NOMO-1 treated with DMSO at 0.1 percent for 48 hours (cell line): ENCODE results near the gene VTI1A.
"Not testable (repeated sequence)": the region's sequence is repeated elsewhere in the genome, so short reads cannot be mapped to it uniquely, and the experiment has no call there.

Source experiments
- DNase-seq: peaks from one replicate; lab custom pipeline; 2025; ENCODE audit not compliant: unreplicated experiment; lab: John Stamatoyannopoulos, UW

VTI1A gene

DNA sequence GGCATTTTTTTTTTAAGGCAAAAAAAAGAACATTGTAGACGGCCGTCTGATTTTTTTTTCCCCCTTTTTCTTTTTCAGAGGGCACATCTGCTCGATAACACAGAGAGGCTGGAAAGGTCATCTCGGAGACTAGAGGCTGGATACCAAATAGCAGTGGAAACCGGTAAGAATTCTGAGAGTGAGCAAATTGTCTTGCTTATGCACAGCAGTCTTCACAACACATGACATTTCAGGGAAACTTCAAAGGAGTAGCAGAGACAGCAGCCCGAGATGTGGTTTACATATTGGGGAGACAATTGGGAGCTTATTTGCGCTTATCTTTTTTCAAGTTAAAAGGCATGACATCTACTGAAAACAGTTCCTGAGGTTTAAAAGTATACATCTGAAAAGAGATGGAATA lies 91.2 kb downstream of the VTI1A start:
- DNase-seq: no peak

DNA sequence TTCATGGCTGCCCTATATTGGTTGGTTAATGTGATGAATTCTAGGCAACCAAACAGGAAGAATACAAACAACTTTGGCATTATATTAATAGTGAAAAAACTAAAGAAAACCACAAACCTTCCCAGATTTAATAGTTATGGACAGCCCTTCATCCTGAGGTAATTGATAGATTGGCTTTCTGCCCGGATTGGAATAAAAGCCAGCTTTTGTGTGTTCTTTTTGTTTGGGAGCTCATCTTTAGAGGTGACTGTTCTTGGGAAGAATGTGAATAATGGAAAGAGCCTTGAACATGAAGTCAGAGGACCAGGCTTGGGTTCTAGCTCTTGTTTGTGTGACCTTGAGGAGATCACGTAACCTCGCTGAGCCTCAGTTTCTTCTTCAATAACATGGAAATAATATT lies 92.3 kb downstream of the VTI1A start:
- DNase-seq: no peak

DNA sequence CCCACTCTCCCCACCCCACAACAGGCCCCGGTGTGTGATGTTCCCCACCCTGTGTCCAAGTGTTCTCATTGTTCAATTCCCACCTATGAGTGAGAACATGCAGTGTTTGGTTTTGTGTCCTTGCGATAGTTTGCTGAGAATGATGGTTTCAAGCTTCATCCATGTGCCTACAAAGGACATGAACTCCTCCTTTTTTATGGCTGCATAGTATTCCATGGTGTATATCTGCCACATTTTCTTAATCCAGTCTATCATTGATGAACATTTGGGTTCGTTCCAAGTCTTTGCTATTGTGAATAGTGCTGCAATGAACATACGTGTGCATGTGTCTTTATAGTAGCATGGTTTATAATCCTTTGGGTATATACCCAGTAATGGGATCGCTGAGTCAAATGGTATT lies 95.8 kb downstream of the VTI1A start:
- DNase-seq: not testable (repeated sequence)

DNA sequence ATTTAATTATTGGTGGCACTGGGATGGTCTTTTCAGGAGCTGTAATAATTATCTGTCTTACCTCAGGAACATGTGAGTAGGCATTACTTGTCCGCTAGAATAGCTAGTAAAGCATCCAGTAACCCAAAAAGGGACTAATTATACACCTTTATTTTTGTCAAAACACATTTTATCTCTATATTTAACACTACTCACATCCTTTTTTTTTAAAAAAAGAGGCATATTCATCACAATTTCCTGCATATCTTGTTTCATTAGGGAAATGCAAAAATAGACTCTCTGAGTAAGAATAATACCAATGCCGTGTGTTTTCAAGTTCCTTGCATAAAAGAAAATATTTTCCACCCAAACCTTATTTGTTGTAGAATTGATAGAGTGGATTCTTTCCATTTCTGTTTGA lies 99.5 kb downstream of the VTI1A start:
- no peak for DNase-seq

DNA sequence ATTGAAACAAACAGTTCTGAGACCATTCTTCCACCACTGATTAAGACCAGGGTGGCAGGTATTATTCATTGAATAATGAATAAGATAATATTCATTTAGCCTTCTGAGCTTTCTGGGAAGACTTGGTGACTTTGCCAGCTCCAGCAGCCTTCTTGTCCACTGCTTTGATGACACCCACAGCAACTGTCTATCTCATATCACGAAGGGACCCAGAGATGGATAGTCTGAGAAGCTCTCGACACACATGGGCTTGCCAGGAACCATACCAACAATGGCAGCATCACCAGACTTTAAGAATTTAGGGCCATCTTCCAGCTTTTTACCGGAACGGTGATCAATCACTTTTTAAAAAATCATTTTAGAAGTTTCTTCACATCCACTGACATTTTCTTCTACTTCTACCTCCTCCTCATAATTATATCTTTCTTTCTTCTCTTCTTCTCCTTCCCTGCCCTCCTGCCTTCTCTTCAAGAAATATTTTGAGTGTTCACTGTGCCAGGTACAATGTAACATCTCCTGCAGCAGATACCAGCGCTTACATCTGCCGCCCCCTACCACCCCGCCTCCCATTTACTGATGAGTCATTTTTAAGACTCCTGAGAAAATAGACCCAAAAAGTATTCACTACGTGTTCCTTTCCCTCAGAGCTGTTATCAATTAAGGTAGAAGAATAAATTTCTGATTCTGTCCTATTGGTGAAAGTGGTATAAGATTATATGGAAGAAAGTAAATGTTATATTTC lies 101.7 kb downstream of the VTI1A start:
- no peak for DNase-seq

DNA sequence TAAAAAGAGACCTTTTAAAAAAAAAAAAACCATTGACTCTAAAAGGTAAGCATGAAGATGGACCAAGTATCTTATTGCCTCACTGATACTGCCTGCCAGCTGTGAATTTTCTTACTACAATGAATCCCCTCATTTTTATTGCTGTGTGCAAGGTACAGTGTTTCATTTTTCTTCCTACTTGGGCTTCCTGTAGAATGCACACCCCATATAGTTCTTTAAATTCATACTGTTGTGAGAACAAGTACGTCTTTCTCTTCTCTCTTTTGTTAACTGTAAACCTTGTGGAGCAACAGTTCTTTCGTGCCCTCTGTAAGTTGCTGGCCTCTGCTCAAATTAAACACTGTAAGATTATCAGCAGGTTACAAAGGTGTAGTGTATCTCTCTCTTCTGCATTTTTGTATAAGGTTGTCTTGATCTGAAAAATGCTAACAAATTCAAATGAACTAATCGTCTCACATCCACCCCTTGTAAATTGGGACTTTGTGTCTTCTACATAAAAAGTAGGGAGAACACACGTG lies 105.6 kb downstream of the VTI1A start:
- DNase-seq: no peak

DNA sequence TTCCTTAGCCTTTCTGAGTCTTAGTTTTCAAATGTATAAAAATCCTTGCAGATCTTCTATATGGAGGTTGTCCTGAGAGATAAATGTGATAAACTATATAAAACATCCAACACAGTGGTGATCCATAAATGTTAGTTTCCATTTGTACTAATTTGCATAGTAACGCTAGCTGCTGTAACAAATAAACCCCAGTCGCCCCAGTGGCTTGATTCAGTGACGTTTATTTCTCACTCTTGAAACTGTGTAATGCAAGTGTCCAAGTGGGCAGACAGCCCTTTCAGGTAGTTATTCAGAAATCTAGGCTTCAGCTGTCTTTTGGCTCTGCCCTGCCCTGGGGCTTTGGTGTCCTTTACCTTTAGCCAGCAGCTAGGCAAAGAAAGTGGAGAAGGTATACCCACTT lies 106.3 kb downstream of the VTI1A start:
- DNase-seq: no peak

DNA sequence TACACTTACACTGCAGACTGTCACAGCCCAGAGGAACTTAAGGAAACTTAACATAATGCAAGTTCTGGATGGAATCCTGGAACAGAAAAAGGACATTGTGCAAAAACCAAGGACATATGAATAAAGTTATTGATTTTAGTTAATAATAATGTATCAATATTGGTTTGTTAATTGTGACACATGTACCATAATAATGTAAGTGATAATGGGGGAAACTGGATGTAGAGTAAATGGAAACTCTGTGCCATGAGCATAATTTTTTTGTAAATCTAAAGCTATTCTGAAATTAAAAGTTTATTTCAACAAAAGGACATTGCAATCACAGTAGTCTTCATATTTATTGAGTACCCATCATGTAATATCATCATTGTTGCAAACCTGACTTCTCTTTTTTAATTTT lies 107.2 kb downstream of the VTI1A start:
- no peak for DNase-seq

DNA sequence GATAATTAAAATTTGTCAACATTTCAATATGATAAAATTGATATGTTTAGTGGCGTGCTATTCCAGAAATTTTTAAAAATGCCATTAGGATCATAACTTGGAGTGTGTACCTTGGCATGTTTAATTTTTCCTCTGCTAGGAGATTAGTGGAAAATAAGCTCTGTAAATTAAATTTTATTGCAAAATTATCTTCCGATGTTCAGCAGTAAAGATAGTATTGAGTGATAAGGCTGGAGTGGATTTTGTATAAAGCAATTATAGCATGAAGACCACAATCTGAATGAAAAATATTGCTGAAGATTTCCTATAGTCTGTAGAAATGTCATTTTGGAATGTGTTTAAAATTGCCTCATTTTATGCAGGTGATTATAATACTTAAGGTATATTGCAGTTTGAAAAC lies 110.2 kb downstream of the VTI1A start:
- no peak for DNase-seq

DNA sequence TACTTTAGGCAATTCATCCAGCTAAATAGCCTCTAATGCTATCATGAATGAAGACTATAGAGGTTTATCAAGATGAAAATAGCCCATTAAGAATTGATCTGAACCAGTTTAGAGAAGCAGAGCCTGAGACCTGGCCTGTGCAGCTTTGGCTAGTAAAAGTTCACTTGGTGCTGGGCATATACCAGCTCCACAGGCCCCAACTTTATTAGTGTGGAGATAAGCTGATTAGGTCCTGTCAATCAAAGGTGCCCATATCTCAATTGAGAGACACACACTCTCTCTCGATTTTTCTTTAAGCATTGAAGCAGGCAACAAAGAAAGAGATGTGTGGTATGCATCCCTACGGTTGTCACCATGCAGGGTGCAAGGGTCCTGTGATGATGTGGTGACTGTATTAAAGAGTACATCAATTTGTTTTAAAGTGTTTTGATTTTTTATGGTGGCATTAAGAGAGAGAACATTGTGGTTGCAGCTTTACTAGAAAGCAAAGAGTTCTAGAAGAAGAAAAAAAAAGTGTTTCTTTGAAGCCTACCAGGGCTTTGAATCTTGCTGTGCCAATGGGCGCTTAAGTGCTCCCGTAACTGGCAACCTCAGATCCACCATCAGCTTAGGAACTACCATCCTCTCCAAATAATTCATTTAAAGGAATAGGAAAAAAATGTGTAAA lies 111.6 kb downstream of the VTI1A start:
- DNase-seq: no peak

DNA sequence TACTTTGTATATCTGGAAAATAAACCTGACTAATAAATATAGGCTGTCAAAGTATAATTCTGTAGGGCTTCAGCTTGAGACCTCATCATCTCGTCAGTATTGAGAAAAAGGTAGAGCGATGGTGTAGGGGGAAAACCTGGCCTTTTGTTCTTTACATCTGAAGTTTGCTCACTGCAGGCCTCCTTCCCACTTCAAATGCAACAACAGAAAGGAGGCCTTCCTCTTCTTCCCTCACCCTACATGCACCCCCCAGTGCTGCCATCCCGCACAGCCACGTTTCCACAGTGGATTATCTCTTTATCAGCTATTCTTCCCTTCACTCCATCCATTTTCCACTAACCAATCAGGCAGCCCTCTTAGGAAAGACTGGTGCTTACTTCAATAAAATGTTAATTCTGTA lies 112.3 kb downstream of the VTI1A start:
- DNase-seq: no peak

DNA sequence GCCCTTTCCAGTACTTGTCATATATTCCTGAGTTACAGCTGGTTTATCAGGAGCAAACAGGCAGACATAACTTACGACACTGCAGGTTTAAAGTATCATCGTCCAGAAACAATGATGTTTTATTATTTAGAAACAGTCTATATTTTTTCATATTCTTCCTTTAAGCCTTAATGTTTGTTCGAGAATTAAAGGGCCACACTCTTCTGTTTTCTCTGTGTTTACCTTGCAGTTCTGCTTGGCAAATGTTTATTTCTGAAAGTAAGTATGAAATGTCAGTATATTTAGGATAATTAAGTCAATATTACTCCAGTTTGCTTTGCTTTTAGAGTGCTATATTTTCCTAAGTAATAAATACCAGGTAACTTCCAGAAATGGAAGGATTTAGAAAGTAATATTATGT lies 115.1 kb downstream of the VTI1A start:
- DNase-seq: no peak

DNA sequence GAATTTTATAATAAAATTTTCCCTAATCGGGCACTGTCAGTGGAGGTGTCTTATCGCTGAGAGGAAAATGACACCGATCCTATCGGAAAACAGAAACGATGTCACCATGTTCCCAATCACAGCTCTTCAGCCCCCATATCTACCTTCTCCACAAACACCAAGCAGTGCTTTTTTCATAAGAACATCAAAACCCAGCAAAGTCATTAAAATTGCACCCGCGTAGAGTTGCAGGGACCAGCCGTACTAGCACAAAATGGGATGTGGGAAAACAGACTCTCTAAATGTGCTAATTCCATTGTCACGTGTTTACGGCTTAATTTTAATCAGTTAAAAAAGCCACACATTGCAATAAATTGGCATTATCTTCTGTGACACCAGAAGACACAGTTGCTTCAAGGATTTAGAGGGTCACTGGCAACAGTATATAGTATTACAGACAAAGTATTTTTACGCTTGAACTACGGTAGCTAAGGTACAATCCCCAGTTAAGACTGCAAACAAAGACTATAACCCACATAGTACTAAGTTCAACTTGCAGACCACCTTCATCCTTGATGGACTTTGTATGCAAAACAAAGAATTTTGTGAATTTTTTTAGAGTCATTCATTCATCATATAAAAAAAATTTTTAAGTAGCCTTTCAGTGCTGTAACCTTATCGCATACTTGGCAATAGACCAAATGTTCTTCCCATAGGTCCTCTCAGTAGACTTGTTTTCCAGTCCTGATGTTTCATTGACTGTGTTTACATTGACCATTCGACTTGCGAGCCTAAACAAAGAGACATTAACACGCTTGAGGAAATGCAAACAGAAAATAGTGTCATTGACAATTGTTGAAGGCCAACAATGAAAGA lies 116.0 kb downstream of the VTI1A start:
- no peak for DNase-seq

DNA sequence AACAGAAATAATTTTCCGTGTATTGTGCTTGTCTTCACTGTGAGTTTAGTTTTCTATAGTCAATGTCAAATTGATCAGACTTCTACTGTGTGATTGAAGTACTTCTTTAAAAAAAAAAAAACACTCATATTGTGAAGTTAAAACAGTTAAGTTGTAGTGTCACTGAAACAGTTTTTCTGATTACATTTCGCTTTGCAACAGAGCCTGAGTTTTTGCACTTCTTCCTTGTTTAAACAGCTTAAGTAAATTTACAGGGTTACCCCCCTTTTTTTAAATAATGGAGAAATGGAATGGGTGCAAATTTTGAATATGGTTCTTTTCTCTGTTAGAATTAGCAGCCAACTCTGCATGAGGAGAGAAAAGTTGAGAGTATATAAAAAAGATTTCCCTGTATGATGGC lies 117.3 kb downstream of the VTI1A start:
- no peak for DNase-seq

DNA sequence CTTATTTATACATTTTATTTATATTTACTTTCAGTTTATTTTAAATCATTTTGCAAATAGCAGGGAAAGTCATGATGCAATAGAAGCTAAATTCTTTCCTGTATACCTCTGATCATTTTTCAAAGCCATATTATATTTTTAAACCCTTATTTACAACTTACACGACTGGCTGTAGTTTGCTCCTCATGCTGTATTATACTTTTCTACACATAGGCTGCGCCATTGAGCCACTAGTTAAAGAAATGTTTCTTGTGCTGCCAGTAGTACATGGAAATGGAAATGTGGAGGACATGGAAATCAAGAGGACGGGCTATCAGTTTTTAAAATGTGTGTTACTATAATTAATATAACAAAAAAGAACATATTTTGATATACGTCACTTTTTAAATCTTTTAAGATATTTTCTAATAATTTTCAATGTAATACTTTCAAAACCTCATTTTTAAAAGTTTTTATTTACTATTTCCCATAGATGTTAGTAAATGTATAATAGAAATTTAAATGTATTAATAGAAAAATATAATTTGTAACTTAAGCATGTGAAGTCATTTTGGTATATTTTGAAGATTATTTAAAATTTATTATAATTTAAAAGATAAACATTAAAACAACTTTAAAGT lies 118.5 kb downstream of the VTI1A start:
- peak; percentile 44 for DNase-seq

DNA sequence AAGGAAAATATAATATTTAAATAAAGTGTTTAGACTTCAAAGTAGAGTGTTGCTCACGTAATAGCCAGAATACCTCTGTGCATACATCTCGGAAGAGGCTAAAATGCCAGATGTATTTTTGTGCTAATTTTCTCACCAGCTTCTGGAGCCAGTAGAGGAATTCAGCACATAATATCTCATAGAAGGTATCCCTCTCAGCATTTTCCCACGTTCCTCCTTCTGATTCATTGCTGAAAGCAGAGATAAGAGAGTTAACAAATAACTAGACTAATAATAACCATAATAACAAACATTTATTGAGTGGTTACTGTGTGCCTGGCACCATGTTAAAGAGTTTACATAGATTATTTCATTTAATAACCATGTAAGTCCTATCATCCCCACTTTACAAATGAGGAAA lies 123.6 kb downstream of the VTI1A start:
- DNase-seq: no peak

DNA sequence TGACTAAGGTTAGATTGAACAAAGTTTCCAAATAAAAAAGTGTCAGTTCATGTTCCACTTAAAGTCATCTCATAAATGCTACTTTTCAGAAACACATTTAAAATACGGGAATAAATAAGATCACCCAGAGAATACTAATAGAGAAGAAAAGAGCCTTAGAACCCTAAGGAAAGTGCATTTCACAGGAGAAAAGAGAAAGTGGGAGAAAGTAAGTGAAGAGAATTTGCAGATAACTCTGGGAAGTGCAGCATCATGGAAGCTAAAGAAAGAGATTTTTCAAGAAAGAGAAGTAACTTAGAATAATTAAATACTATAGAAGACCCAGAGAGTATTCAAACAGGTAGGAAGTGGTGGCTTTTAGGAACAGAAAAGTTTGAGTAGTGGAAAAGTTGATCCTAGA lies 132.6 kb downstream of the VTI1A start:
- DNase-seq: no peak

DNA sequence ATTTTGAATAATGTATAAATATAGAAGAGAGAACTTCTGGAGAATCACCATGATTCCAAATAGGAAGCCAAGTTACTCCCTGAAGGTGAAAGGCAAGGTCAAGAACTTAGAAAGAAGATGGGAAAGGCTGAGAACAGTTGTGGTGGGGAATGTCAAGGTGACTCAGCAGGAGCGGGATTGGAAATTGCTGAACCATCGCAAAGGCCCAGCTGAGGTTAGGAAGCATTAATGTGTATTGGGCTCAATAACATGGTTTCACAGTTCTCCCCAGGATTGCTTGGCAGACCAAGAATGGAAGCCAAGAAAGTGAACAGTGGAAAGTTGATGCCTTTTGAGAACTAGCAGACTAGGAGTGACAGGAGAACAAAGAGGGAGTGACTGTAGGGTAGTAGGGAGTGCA lies 133.3 kb downstream of the VTI1A start:
- DNase-seq: no peak

DNA sequence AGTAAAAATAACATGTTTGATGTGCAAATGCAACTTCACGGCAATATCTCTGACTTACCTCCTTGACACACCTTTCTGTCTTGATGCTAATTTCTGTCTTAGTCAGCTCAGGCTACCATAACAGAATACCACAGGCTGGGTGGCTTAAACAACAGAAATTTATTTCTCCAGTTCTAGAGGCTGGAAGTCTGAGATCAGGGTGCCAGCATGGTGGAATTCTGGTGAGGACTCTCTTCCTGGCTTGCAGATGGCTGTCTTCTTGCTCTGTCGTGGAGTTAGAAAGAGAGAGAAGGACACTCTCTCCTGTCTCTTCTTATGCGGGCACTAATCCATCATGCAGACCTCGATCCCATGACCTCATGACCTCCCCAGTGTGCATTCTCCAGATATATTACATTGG lies 134.9 kb downstream of the VTI1A start:
- no peak for DNase-seq

DNA sequence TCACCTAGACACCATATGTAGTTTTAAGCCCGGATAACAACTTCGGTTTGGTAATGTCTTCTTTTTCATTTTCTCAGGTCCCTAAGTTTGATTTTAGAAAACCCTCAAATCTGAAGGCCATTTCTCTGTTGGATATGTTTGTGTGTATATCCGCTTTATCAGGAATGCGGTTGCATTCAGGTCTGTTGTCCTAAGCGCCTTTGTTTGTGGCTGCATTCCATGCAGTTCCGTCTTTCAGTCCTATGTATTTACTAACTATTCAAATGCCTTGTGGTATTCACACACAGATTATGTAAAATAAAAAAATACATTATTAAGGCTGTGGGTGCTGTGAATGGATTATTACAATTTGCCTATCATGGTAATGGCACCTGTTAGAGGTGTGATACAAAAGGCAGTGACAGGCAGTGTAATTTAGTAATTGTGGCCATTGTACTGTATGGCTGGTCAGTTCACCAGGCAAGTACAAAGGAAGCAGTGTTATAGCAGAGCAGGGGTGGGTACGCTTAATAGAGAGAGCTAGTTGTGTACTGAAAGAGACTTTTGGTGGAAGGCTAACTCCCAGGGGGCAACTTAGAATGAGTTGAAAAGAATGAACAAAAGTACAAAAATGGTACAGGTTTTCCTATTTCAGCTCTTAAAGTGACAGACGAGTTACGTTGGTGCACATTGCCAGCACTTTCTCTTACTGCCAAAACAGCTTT lies 136.4 kb downstream of the VTI1A start:
- DNase-seq: no peak

DNA sequence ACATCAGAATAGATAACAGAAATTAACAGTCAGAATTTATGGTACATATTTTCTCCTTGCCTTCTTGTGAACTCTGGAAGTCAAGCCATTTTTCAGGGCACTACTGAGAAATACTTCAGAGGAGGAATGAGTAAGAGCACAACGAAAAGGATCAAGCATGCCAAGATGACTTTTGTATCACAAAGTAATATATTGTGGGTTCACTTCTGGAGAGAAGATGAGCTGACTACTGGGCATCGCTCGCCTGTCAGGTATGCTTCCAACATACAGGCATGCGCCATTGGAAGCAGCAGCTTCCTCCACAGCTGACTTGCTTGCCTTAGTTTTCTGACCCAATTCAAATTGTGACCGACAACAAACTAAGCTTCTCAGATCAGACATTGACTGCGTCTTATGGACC lies 137.3 kb downstream of the VTI1A start:
- no peak for DNase-seq
